ENCODE data around the gene ADGRA3.

- TF ChIP-seq CTCF (IDR thresholded peaks at IDR 0.05; ENCODE audit: poor library complexity, severe bottlenecking), result no peak
- no peak for TF ChIP-seq MXI1 (conservative IDR thresholded peaks at IDR 0.05; ENCODE audit: poor library complexity, severe bottlenecking)
- no peak for TF ChIP-seq REST (IDR thresholded peaks at IDR 0.05; ENCODE audit: borderline replicate concordance)
Observed at GRCh38 chr4:22363036-22363435, 152.8 kb downstream of the ADGRA3 start.
